Coronary artery (tissue), 2 donors: ENCODE data around the gene CCER1.

ENCODE experiments used
- DNase-seq: peaks from one replicate; pipeline ENCODE4 v3.0.0-alpha.2; 2017; ENCODE audit warnings: low spot score
- H3K27ac ChIP-seq, 2 donors: fragments of 200-600 bp; sonication (generic); one replicate each; pipeline ENCODE4 v1.5.1; 2016 to 2019
- H3K4me3 ChIP-seq: fragments of 200-600 bp; sonication (generic); 2 replicates; pipeline ENCODE4 v1.5.1; 2016; ENCODE audit warnings: mild to moderate bottlenecking, moderate library complexity
- TF ChIP-seq, protein P1 (sequence below): fragments of 200-600 bp; sonication (generic); IDR thresholded peaks from one replicate; pipeline ENCODE4 v1.5.1; 2019; ENCODE audit warnings: antibody characterized with exemption

The CCER1 gene

GRCh38 chr12:90969851-90970250 lies 14.9 kb upstream of the CCER1 start:
- DNase-seq, result no peak
- Histone ChIP-seq H3K27ac (no peak overlapping the region), H3K4me3 (no peak overlapping the region)
- TF ChIP-seq, protein P1, sequence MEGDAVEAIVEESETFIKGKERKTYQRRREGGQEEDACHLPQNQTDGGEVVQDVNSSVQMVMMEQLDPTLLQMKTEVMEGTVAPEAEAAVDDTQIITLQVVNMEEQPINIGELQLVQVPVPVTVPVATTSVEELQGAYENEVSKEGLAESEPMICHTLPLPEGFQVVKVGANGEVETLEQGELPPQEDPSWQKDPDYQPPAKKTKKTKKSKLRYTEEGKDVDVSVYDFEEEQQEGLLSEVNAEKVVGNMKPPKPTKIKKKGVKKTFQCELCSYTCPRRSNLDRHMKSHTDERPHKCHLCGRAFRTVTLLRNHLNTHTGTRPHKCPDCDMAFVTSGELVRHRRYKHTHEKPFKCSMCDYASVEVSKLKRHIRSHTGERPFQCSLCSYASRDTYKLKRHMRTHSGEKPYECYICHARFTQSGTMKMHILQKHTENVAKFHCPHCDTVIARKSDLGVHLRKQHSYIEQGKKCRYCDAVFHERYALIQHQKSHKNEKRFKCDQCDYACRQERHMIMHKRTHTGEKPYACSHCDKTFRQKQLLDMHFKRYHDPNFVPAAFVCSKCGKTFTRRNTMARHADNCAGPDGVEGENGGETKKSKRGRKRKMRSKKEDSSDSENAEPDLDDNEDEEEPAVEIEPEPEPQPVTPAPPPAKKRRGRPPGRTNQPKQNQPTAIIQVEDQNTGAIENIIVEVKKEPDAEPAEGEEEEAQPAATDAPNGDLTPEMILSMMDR, result no peak

DNA sequence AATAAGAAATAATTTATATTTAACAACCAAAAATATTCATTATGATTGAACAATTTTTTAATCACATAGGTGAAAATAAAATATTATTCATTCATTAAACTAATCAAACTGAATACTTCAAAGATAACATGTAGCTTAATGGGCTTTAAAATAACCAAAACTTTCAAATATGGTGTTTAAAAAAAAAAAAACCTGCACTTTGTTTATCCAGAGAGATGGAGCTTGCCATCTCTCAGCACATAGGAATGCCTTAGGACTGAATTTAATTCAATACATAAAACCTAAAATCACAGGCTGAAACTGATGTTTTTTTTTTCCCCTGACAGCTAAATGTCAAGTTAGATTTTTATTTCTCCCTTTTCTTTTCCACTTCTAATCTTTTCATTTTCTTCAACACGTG lies 14.4 kb upstream of the CCER1 start:
- TF ChIP-seq, protein P1, result no peak
- H3K27ac ChIP-seq, result no peak overlapping the region
- no peak for DNase-seq
- no peak overlapping the region for H3K4me3 ChIP-seq

GRCh38 chr12:90965204-90965603 lies 10.2 kb upstream of the CCER1 start:
- Histone ChIP-seq H3K27ac (no peak overlapping the region), H3K4me3 (no peak overlapping the region)
- TF ChIP-seq, protein P1, result no peak
- no peak for DNase-seq

DNA sequence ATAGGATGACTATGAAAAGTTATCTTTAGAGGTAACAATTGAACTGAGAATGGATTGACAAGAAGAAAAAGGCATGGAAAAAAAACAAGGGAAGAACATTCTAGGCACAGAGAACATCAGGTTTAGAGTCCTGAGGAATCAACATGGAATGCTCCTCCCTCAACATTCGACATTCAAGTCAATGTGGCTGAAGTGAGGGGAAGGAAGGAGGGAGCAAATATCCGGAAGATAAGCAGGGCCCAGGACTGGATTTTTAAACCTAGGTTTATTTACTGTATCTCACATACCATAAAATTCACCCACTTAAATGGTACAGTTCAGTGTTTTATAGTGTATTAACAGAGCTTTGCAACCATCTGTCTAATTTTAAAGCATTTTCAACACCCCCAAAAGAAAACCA lies 9.6 kb upstream of the CCER1 start:
- TF ChIP-seq, protein P1, result no peak
- Histone ChIP-seq H3K4me3 (no peak overlapping the region), H3K27ac (no peak overlapping the region)
- DNase-seq, result no peak

DNA sequence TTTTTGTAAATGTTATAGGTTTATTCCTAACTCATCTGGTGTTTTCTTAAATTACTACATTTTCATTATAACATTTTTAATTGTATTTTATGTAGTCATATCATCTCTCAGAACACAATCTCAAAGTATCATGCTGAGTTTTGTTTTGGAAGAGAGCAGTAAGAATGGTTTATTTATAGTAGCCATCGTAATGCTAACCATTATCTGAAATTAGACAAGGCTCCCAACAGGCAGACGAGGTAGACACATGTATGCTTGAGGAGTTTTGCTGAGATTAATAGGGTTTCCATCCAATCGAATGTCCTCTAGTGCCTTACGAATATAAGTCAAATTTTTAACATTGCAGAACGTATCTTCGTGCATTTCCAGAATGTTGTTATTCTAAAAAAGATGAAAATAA lies 9.0 kb upstream of the CCER1 start:
- DNase-seq, result no peak
- TF ChIP-seq, protein P1, result no peak
- no peak overlapping the region for H3K4me3 ChIP-seq
- no peak overlapping the region for H3K27ac ChIP-seq

DNA sequence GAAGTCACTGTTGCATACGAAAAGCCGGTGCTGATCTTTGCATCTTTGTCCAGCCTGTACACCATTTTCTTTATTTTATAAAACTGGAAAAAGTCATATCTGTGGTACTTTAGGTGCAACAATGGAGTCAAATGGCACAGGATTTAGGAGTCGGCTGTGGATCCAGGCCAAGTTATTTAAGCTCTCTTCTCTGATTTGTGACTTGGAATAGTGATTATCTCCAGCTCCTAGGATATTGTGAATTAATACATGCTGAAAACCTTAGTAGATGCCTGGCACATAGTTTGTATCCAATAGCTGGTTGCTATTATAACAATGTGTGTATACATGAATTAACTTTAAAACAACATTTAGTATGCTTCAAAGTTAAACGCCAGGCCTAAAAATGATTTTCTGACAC lies 6.2 kb upstream of the CCER1 start:
- no peak overlapping the region for H3K27ac ChIP-seq
- no peak overlapping the region for H3K4me3 ChIP-seq
- DNase-seq, result no peak
- TF ChIP-seq, protein P1, result no peak

DNA sequence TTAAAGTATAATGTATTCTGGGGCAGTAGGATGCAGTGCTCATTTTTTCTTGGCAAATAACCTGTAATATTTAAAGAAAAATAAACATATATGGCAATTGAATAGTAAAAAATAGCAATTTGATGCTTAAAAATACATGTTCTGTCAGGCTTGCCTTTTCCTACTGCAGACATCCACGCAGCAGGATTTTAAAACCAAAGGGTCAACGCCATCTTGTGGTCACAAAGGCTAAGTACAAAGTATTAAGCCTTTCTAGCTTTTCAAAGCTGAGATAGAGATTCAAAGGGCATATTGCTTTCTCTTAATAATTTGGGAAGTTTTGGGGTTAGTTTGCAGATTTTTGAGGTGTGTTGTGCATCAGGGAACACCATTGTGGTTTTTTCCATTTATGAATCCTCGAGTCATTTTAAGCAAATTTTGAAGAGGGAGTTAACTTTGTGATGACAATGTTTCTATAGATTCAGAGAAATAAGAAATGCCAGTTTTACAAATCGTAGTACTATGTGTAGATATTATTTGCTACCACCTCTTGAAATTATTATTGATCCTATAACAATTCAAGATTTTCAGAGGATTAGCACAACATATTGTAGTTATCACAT lies 4.7 kb upstream of the CCER1 start:
- no peak for DNase-seq
- TF ChIP-seq, protein P1, result peak; percentile 65
- Histone ChIP-seq H3K4me3 (no peak overlapping the region), H3K27ac (no peak overlapping the region)
